ENCODE measurements around the gene RAP2B.
A peak's percentile ranks its signal among the peaks of the same experiment; 100 is the strongest.

DNA sequence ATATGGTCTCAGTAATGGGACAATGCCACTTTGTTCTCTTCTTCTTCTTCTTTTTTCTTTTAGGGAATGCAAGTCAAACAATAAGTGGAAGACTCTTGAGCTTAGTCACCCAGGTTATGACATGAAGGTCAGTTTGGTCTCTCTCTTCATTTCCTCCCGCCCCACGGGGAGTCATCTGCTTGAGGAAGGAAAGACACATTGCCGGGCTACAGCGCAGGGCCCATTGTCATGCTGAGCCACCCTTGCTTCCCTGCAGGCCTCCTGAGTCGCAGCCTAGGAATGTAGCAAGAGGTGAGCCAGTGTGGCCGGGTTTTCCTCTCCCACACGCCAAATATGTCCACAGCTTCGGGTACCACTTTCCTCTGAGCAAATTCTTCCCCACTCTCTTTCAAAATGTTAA, 47.6 kb downstream of the RAP2B start:
- TF ChIP-seq POLR2A (IDR thresholded peaks at IDR 0.05; ENCODE audit: low read depth, low read length), result no peak
- TF ChIP-seq, protein P1, sequence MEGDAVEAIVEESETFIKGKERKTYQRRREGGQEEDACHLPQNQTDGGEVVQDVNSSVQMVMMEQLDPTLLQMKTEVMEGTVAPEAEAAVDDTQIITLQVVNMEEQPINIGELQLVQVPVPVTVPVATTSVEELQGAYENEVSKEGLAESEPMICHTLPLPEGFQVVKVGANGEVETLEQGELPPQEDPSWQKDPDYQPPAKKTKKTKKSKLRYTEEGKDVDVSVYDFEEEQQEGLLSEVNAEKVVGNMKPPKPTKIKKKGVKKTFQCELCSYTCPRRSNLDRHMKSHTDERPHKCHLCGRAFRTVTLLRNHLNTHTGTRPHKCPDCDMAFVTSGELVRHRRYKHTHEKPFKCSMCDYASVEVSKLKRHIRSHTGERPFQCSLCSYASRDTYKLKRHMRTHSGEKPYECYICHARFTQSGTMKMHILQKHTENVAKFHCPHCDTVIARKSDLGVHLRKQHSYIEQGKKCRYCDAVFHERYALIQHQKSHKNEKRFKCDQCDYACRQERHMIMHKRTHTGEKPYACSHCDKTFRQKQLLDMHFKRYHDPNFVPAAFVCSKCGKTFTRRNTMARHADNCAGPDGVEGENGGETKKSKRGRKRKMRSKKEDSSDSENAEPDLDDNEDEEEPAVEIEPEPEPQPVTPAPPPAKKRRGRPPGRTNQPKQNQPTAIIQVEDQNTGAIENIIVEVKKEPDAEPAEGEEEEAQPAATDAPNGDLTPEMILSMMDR (IDR thresholded peaks at IDR 0.05; ENCODE audit: extremely low read depth in 1 of 2, insufficient read depth in 1 of 2, low read depth in 1 of 2, low read length in 2 of 2), result no peak
- peak; percentile 60 for TF ChIP-seq POLR2AphosphoS5 (IDR thresholded peaks at IDR 0.05; ENCODE audit: insufficient read depth, low read depth, low read length)
- TF ChIP-seq EZH2 (IDR thresholded peaks at IDR 0.05; ENCODE audit: borderline replicate concordance, low read depth, low read length, severe bottlenecking), result no peak
- TF ChIP-seq, protein P2, sequence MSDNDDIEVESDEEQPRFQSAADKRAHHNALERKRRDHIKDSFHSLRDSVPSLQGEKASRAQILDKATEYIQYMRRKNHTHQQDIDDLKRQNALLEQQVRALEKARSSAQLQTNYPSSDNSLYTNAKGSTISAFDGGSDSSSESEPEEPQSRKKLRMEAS (IDR thresholded peaks at IDR 0.05; ENCODE audit: insufficient read depth, insufficient read length), result no peak
- no peak for TF ChIP-seq MYC (IDR thresholded peaks at IDR 0.05; ENCODE audit: low read depth, low read length)
- TF ChIP-seq FOS (IDR thresholded peaks at IDR 0.05; ENCODE audit: borderline replicate concordance, insufficient read depth, low read length), result peak; percentile 95
- TF ChIP-seq GATA2 (IDR thresholded peaks at IDR 0.05; ENCODE audit: insufficient read depth, insufficient read length, low read depth, low read length), result peak; percentile 44

All from endothelial cell of umbilical vein (primary cell).